ENCODE measurements around the gene DSCAM. TPM values are rescaled to one million over a fixed set of nuclear protein-coding genes. Genes with fewer than 3 reads are reported as not detected.

The DSCAM gene
- total and polyA plus RNA-seq, 4 donors: 0.02 to 0.25 (median 0.09) TPM

GRCh38 chr21:40335704-40336103, 511.3 kb downstream of the DSCAM start:
- no peak overlapping the region for H3K4me3 ChIP-seq
- ATAC-seq (ENCODE audit: insufficient read depth, low FRiP score) (no peak), DNase-seq (no peak)
- no peaks in the 10 kb centered on the region for H3K36me3 ChIP-seq (ENCODE audit: control insufficient read depth in 4 of 4, insufficient read depth in 4 of 4, low read length in 4 of 4)
- no peak overlapping the region for H3K9ac ChIP-seq (ENCODE audit: insufficient read depth in 1 of 2, low read length in 2 of 2)
- WGBS, 2 donors: 22 to 33% methylated on average over 5 of the region's 5 CpGs
- TF ChIP-seq CTCF (IDR thresholded peaks at IDR 0.05; ENCODE audit: control extremely low read depth, extremely low read depth): no peak
- H3K4me1 ChIP-seq (ENCODE audit: control insufficient read depth in 5 of 5, insufficient read depth in 5 of 5, low read length in 5 of 5): no peaks in the 10 kb centered on the region
- H3K27me3 ChIP-seq (ENCODE audit: control insufficient read depth in 3 of 3, insufficient read depth in 3 of 3, low read length in 2 of 3): no peaks in the 10 kb centered on the region
- H3K9me3 ChIP-seq (ENCODE audit: control insufficient read depth in 4 of 4, insufficient read depth in 3 of 4, low read length in 3 of 4): peaks cover 0 to 4% (median 0%) of the 10 kb centered on the region in 4 donors
- H3K27ac ChIP-seq (ENCODE audit: low read depth in 1 of 2, low read length in 1 of 2): no peak overlapping the region

GRCh38 chr21:40334159-40334558, 512.8 kb downstream of the DSCAM start:
- Histone ChIP-seq H3K9me3 (ENCODE audit: control insufficient read depth in 4 of 4, insufficient read depth in 3 of 4, low read length in 3 of 4) (peaks cover 0 to 4% (median 0%) of the 10 kb centered on the region in 4 donors), H3K4me3 (no peak overlapping the region), H3K9ac (ENCODE audit: insufficient read depth in 1 of 2, low read length in 2 of 2) (no peak overlapping the region), H3K27ac (ENCODE audit: low read depth in 1 of 2, low read length in 1 of 2) (no peak overlapping the region), H3K4me1 (ENCODE audit: control insufficient read depth in 5 of 5, insufficient read depth in 5 of 5, low read length in 5 of 5) (no peaks in the 10 kb centered on the region), H3K36me3 (ENCODE audit: control insufficient read depth in 4 of 4, insufficient read depth in 4 of 4, low read length in 4 of 4) (no peaks in the 10 kb centered on the region), H3K27me3 (ENCODE audit: control insufficient read depth in 3 of 3, insufficient read depth in 3 of 3, low read length in 2 of 3) (no peaks in the 10 kb centered on the region)
- TF ChIP-seq CTCF (IDR thresholded peaks at IDR 0.05; ENCODE audit: control extremely low read depth, extremely low read depth): no peak
- no peak for DNase-seq
- WGBS, 2 donors: 87 to 96% methylated on average over 6 of the region's 6 CpGs
- no peak for ATAC-seq (ENCODE audit: insufficient read depth, low FRiP score)

GRCh38 chr21:40333731-40334130, 513.2 kb downstream of the DSCAM start:
- no peak overlapping the region for H3K27ac ChIP-seq (ENCODE audit: low read depth in 1 of 2, low read length in 1 of 2)
- 94% methylated on average over 4 of the region's 4 CpGs for WGBS, 2 donors
- H3K4me1 ChIP-seq (ENCODE audit: control insufficient read depth in 5 of 5, insufficient read depth in 5 of 5, low read length in 5 of 5): no peaks in the 10 kb centered on the region
- H3K9me3 ChIP-seq (ENCODE audit: control insufficient read depth in 4 of 4, insufficient read depth in 3 of 4, low read length in 3 of 4): peaks cover 0 to 2% (median 0%) of the 10 kb centered on the region in 4 donors
- H3K36me3 ChIP-seq (ENCODE audit: control insufficient read depth in 4 of 4, insufficient read depth in 4 of 4, low read length in 4 of 4): no peaks in the 10 kb centered on the region
- ATAC-seq (ENCODE audit: insufficient read depth, low FRiP score): no peak
- H3K27me3 ChIP-seq (ENCODE audit: control insufficient read depth in 3 of 3, insufficient read depth in 3 of 3, low read length in 2 of 3): no peaks in the 10 kb centered on the region
- H3K9ac ChIP-seq (ENCODE audit: insufficient read depth in 1 of 2, low read length in 2 of 2): no peak overlapping the region
- no peak for DNase-seq
- no peak for TF ChIP-seq CTCF (IDR thresholded peaks at IDR 0.05; ENCODE audit: control extremely low read depth, extremely low read depth)
- no peak overlapping the region for H3K4me3 ChIP-seq

- Histone ChIP-seq H3K9me3 (ENCODE audit: control insufficient read depth in 4 of 4, insufficient read depth in 3 of 4, low read length in 3 of 4) (no peaks in the 10 kb centered on the region), H3K36me3 (ENCODE audit: control insufficient read depth in 4 of 4, insufficient read depth in 4 of 4, low read length in 4 of 4) (no peaks in the 10 kb centered on the region), H3K27me3 (ENCODE audit: control insufficient read depth in 3 of 3, insufficient read depth in 3 of 3, low read length in 2 of 3) (no peaks in the 10 kb centered on the region), H3K9ac (ENCODE audit: insufficient read depth in 1 of 2, low read length in 2 of 2) (no peak overlapping the region), H3K27ac (ENCODE audit: low read depth in 1 of 2, low read length in 1 of 2) (no peak overlapping the region), H3K4me3 (no peak overlapping the region), H3K4me1 (ENCODE audit: control insufficient read depth in 5 of 5, insufficient read depth in 5 of 5, low read length in 5 of 5) (no peaks in the 10 kb centered on the region)
- no peak for TF ChIP-seq CTCF (IDR thresholded peaks at IDR 0.05; ENCODE audit: control extremely low read depth, extremely low read depth)
- 79 to 87% methylated on average over 3 of the region's 3 CpGs for WGBS, 2 donors
- no peak for ATAC-seq (ENCODE audit: insufficient read depth, low FRiP score)
- DNase-seq: no peak
Measured at GRCh38 chr21:40331804-40332203, 515.2 kb downstream of the DSCAM start.

Measured in lung (tissue), 12 donors.